ENCODE measurements around the gene TMEM129.

- TF ChIP-seq, protein P1, sequence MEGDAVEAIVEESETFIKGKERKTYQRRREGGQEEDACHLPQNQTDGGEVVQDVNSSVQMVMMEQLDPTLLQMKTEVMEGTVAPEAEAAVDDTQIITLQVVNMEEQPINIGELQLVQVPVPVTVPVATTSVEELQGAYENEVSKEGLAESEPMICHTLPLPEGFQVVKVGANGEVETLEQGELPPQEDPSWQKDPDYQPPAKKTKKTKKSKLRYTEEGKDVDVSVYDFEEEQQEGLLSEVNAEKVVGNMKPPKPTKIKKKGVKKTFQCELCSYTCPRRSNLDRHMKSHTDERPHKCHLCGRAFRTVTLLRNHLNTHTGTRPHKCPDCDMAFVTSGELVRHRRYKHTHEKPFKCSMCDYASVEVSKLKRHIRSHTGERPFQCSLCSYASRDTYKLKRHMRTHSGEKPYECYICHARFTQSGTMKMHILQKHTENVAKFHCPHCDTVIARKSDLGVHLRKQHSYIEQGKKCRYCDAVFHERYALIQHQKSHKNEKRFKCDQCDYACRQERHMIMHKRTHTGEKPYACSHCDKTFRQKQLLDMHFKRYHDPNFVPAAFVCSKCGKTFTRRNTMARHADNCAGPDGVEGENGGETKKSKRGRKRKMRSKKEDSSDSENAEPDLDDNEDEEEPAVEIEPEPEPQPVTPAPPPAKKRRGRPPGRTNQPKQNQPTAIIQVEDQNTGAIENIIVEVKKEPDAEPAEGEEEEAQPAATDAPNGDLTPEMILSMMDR (IDR thresholded peaks at IDR 0.05), result no peak
- TF ChIP-seq EP300 (IDR thresholded peaks at IDR 0.05) (no peak), POLR2AphosphoS5 (IDR thresholded peaks at IDR 0.05) (no peak), POLR2A (IDR thresholded peaks at IDR 0.05) (no peak)
Measured at GRCh38 chr4:1743975-1744374, 22.9 kb upstream of the TMEM129 start.
